Left ventricle myocardium inferior (tissue), 1 donor: ENCODE data around the gene PIK3IP1. TPM values are rescaled to one million over a fixed set of nuclear protein-coding genes. Genes with fewer than 3 reads are reported as not detected.

Experiments used
- DNase-seq: peaks from one replicate; pipeline ENCODE4 v3.0.0-alpha.2; 2020
- H3K27ac ChIP-seq: fragments of 200-600 bp; replicated peaks from 2 replicates; pipeline ENCODE4 v1.8.0; 2021
- H3K27me3 ChIP-seq: fragments of 200-600 bp; 2 replicates; pipeline ENCODE4 v1.8.0; 2021; ENCODE audit warnings: low read depth
- H3K36me3 ChIP-seq: fragments of 200-600 bp; 2 replicates; pipeline ENCODE4 v1.8.0; 2021
- H3K4me1 ChIP-seq: fragments of 200-600 bp; 2 replicates; pipeline ENCODE4 v1.8.0; 2021
- H3K4me3 ChIP-seq: fragments of 200-600 bp; 2 replicates; pipeline ENCODE4 v1.8.0; 2021; ENCODE audit warnings: mild to moderate bottlenecking, moderate library complexity
- H3K9me3 ChIP-seq: fragments of 200-600 bp; replicated peaks from 2 replicates; pipeline ENCODE4 v1.8.0; 2021
- intact Hi-C: fragments of 100-400 bp; cut with micrococcal nuclease; formaldehyde crosslinking; loops from one replicate; pipeline ENCODE4 v1.11.0; 2022
- long read RNA-seq: library from polyadenylated mRNA; unstranded; transcript quantifications from one replicate; pipeline ENCODE4 v2.0.0, GENCODE V29; 2021
- total RNA-seq: library from RNA; stranded (reverse); fragmentation: NEBNext Ultra II Directional; extraction: Animal tissue kit (Norgen Biotek cat#: 25700); gene quantifications from one replicate; pipeline ENCODE4 v1.2.1, GENCODE V29; 2021
- TF ChIP-seq, protein P1 (sequence below): fragments of 200-600 bp; IDR thresholded peaks from 2 replicates; pipeline ENCODE4 v1.8.0; 2021; ENCODE audit warnings: antibody characterized with exemption, mild to moderate bottlenecking, borderline replicate concordance
- donor health status: DM: no; HTN: yes; CAD: no; lungs with severe emphysema.

The PIK3IP1 gene, protein sequence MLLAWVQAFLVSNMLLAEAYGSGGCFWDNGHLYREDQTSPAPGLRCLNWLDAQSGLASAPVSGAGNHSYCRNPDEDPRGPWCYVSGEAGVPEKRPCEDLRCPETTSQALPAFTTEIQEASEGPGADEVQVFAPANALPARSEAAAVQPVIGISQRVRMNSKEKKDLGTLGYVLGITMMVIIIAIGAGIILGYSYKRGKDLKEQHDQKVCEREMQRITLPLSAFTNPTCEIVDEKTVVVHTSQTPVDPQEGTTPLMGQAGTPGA
- 11.1 TPM for total RNA-seq
- long read RNA-seq, transcript PIK3IP1-201 (6 exons, 2,467 nt): major isoform, 22 of 29 reads
- long read RNA-seq, partial matches to known transcripts: 1 of 29 reads
- long read RNA-seq, other reads (novel, unspliced or antisense): 3 of 29 reads

DNA sequence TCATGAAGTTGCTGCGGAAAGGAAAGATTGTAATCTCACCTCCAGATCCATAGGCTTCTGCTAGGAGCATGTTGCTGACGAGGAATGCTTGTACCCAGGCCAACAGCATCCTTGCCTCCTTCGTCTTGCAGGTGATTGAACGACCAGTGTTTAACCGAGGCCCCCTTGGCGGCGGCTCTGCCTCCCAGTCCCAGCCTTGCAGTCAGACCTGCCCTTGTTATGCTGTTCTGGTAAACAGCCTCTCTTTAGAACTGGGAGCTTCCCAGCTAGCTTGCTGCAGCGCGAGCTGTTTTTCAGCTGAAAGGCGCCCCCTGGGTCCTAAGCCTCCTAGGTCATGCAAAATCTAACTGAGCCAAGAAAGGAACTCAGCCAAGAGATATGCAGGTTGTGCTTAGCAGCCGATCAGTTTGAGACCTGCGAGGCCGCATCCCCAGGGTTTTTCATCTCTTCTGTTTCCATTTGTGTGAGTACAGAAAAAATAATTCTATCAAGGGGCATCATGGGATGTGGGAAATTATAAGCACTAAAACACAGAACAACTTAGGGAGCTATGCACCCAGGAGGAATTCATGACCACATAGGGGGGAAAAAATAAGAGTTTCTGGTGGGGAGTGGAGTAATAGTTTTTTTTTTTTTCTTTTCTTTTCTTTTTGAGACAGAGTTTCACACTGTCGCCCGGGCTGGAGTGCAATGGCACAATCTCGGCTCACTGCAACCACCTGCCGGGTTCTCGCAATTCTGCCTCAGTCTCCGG lies at the start of gene PIK3IP1:
Gene PIK3IP1 (minus strand): TSS at position 253 of the 754 bp plus-strand sequence. CDS start 144 bp downstream, at position 109.
- Histone ChIP-seq H3K27ac (peak within 1 kb of the TSS; percentile 98), H3K27me3 (no peaks in the 10 kb centered on the region), H3K36me3 (peaks cover 20% of the 10 kb centered on the region), H3K9me3 (no peaks in the 10 kb centered on the region), H3K4me1 (peaks cover 89% of the 10 kb centered on the region), H3K4me3 (peak within 1 kb of the TSS; percentile 85)
- peak; percentile 89 for DNase-seq
- TF ChIP-seq, protein P1, sequence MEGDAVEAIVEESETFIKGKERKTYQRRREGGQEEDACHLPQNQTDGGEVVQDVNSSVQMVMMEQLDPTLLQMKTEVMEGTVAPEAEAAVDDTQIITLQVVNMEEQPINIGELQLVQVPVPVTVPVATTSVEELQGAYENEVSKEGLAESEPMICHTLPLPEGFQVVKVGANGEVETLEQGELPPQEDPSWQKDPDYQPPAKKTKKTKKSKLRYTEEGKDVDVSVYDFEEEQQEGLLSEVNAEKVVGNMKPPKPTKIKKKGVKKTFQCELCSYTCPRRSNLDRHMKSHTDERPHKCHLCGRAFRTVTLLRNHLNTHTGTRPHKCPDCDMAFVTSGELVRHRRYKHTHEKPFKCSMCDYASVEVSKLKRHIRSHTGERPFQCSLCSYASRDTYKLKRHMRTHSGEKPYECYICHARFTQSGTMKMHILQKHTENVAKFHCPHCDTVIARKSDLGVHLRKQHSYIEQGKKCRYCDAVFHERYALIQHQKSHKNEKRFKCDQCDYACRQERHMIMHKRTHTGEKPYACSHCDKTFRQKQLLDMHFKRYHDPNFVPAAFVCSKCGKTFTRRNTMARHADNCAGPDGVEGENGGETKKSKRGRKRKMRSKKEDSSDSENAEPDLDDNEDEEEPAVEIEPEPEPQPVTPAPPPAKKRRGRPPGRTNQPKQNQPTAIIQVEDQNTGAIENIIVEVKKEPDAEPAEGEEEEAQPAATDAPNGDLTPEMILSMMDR: peak; percentile 63
- intact Hi-C loops: no loop called here

DNA sequence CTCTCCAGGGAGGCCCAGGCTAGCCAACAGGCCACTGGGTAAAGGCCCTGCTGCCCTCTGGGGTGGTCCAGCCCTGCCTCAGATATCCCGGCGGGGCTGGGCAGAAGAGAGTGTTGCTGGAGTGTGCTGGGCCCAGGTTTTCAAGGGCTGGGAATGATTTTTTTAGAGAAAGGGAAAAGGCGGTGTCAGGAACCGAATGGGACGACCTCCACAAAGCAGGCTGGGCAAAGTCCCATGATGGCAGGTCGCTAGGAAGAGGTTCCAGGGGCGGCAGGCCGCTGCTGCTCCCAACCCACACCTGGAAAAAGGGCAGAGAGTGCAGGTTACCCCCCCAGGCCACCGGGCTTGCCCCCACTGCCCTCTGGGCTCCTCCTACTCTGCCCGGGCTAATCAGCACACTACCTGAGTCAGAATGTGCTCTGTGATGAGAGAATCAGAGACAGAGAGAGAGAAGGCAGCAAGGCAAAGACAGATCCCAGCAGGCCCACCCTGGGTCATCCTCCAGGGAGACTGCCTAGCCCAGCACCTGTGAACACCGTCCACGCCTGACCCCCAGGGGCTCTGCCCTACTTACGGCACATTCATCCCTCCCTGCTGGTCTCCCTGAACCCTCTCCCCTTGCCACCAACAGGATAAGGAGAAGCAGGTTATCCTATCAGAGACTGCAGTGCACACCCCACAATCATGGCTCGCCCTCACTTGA lies 49.2 kb upstream of the PIK3IP1 start:
- TF ChIP-seq, protein P1: no peak
- DNase-seq: no peak
- H3K36me3 ChIP-seq: peaks cover 56% of the 10 kb centered on the region
- intact Hi-C loops: no loop called here
- H3K27me3 ChIP-seq: no peaks in the 10 kb centered on the region
- H3K4me3 ChIP-seq: no peak overlapping the region
- H3K4me1 ChIP-seq: peaks cover 74% of the 10 kb centered on the region
- no peaks in the 10 kb centered on the region for H3K9me3 ChIP-seq
- no peak overlapping the region for H3K27ac ChIP-seq

DNA sequence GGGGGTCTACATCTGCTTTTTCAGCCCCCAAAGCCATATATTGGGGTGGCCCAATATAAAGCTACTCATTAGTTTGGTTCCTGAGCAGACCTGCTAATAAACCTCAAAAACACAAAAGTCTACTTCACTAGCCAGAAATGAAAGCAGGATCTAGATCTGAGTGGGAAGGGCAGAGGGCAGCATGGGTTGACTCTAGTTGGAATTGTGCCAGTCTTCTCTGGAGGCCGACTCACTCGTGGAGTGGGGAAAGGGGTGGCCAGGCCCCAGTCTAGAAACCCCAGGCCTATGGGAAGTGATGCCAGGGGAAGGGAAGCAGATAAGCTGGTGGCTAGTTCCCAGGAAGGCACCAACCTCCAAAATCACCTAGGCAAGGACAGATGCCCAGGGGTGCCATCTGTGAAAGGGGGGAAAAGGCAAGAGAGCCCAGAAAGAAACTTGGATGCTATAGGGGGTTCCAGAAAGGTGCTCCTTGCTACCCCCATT lies 48.5 kb upstream of the PIK3IP1 start:
- TF ChIP-seq, protein P1: no peak
- peaks cover 74% of the 10 kb centered on the region for H3K4me1 ChIP-seq
- no peak overlapping the region for H3K27ac ChIP-seq
- H3K9me3 ChIP-seq: no peaks in the 10 kb centered on the region
- H3K27me3 ChIP-seq: no peaks in the 10 kb centered on the region
- DNase-seq: no peak
- intact Hi-C loops: no loop called here
- H3K4me3 ChIP-seq: no peak overlapping the region
- H3K36me3 ChIP-seq: peaks cover 59% of the 10 kb centered on the region

DNA sequence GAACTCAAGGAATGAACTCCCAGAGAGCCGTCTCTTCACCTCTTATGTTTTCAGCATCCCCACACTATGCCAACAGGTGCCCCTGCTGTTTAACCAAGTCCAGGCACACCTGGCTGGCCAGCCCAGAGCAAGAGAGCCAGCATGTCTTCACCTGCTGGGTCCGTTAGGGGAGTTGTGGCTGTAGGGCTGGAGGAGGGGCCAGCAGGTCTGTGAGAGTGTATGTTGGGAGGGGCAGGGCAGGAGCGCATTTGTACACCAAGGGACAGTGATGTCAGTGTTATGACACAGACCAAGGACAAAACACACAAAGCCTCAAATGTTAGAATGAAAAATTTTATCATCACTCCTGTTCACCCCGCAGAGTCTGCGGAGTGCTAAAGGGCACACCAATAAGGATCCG lies 48.1 kb upstream of the PIK3IP1 start:
- no peaks in the 10 kb centered on the region for H3K27me3 ChIP-seq
- H3K4me1 ChIP-seq: peaks cover 70% of the 10 kb centered on the region
- H3K27ac ChIP-seq: no peak overlapping the region
- H3K4me3 ChIP-seq: no peak overlapping the region
- H3K36me3 ChIP-seq: peaks cover 63% of the 10 kb centered on the region
- TF ChIP-seq, protein P1: no peak
- intact Hi-C loops: no loop called here
- no peaks in the 10 kb centered on the region for H3K9me3 ChIP-seq
- no peak for DNase-seq

DNA sequence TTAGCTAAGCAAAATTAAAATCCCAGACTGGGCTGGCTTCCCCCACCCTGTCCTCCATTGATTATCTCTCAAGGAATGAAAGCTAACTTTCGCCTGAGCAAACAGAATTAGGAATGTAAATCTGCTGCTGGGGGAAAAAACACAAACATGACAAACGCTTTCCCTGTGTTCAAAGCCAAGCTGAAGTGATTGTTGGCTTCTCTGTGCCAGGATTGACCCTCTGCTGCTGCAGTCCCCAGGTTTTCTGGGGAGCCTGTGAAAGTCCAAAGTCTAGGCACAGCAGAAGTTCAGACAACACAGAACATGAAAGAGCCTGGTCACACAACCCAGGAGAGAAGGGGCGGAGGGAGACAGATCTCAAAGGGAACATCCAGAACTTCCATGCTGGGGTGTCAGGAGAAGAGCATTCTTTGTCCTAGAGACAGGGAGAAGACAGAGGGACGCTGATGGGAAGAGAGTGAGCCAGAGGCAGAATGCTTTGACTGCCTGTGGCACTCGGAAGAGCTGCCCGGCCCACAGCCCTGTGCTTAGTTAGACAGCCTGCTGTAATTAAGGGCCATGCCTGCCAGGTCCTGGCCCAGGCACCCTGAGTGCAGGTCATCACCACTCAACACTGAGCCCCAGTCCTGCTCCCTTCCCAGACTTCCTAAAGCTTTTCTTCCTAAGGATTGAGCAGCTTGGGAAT lies 47.0 kb upstream of the PIK3IP1 start:
- Histone ChIP-seq H3K27ac (no peak overlapping the region), H3K36me3 (peaks cover 69% of the 10 kb centered on the region), H3K27me3 (no peaks in the 10 kb centered on the region), H3K4me3 (no peak overlapping the region), H3K9me3 (no peaks in the 10 kb centered on the region), H3K4me1 (peaks cover 61% of the 10 kb centered on the region)
- DNase-seq: no peak
- TF ChIP-seq, protein P1: no peak
- intact Hi-C loops: no loop called here
